NCI-H2196 treated with DMSO at 0.1 percent for 48 hours (cell line): ENCODE data around the gene MGST1.
"Not testable (repeated sequence)": the region's sequence is repeated elsewhere in the genome, so short reads cannot be mapped to it uniquely, and the experiment has no call there.

ENCODE experiments used
- DNase-seq: peaks from one replicate; lab custom pipeline; 2025; ENCODE audit not compliant: unreplicated experiment; lab: John Stamatoyannopoulos, UW

The MGST1 gene

DNA sequence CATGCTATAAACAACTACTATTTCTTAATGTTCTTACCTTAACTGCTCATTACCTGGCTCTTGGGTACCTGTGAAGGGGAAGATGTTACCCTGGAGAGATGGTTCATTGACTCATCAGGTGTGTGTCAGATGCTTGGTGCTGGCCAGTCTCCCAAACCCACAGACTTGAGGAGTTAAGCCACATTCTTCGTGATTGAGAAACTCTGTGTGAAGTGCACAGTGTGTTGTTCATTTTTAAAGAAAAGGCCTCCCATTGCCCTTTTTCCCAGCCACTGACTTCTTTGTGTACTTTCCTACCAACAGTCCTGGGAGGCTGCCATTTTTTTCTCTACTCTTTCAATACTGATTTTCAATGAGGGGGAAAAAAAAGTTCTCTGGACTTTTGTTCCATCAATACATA, 3.2 kb downstream of the MGST1 start:
- no peak for DNase-seq

DNA sequence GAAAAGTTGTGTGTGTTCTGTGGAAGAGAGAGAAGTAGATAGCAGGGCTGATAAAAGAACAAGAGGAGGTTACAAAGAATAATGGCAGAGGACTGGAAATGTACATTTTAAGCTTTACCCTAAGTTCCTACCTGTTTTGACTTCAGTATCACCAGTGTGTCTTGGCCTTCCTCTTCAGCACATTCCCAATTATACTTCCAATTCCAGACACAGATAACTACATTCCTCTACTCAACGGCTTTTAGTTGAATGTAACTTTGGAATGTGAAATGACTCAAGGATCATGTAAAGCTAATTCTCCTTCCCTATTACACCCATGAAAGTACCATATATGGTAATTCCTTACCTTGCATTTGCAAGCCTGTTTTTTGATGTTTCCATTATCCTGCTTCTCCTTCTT, 5.0 kb downstream of the MGST1 start:
- DNase-seq: no peak

DNA sequence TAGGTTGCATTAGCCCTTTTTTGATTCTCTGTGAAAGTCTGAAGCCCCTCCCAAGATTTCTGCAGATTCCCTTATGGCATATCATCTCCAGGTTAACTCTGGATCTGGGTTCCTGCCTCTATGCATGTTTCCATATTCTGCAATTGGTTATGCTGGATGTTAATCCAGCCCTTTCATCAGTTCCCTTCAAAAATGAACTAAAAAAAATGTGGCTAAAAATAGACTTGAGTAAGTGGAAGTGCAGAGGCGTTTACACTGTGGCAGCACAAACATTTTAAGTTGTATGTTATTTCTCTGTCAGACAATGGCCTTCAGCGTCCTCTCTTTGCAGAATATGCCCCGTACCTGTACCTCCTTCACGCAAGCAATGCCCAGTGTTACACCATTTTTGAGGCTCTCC, 11.4 kb downstream of the MGST1 start:
- no peak for DNase-seq

DNA sequence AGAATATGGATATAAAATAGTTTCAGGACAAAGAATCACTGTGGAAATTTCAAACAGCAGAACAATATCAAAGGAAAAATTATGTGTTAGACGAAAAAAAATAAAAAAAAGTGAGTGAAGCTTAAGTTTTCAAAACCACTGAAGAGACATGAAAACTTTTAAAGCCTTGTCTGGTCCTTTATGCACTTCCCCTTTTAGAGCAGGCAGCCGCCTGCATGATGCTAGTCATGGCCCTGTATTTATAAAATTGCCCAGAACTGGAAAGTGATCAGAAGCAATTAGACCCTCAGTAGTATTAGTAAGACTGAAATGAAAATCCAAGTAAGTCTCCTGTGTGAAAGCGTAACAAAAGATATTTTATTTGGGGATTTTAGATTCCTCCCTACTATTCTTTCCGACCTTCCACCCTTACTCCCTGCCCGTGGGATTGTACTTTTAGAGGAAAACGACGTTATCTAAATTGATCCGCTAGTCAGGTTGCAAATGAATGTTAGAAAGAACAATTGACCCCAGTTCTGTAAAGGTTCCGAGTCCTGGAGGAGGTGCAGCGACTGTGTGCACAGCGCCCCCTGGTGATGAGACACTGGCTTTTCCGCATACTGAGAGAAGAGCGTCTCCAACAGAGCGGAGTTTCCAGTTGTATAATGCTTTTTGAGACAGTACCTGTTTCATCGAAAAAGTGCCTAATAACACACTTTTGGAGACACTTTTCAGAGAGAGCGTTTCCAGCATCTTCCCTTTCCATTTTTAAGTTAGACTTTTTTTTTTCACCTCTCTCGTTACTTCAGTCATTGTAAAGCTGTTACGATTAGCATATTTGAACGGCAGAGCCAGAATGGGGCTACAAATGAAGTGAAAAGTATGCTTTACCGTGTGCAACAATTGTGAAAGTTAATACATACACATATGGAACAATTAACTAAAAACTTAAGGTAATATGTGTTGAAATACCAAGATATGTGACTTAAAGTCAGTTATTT, 12.4 kb downstream of the MGST1 start:
- DNase-seq: no peak

DNA sequence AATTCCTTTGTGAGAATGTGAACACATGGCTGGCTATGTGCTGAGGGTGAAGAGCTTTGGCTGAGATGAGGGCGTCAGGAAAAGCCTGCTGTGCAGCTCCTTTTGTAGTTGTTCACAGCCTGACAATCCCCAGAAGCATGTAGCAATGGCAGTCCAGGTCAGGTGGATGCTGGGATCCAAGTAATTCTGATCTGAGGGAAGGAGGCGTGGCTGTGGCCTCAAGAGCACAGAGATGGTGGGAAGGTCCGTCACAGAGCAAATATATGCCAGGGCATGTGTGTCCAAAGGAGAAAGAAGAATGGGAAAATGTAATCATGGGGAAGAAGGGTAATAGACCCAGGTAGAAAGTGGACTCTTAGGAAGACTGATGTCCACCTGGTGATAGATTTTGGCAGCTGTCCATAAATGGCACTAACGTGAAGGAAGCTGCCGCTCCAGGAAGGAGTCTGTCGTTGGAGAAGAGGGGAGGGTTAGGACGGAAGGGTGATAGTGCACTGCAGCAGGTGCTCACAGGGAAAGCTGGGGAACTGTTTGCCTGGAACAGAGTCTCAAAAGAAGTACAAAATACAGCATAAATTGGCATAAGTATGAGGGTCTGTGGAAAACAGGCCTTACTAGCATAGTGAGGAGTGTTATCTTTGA, 13.8 kb downstream of the MGST1 start:
- DNase-seq: peak; percentile 53

DNA sequence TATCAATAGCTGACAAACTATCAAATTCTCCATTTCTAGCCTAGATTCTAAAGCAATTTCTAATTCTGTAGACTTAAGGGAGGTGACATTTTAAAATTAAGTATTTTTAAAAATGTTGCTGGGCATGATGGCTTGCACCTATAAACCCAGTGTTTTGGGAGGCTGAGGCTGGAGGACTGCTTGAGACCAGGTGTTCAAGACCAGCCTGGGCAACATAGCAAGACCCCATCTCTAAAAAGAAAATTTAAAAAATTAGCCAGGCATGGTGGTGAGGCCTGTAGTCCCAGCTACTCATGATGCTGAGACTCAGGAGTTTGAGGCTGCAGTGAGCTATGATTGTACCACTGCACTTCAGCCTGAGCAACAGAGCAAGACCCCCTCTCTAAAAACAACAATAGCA, 15.1 kb downstream of the MGST1 start:
- no peak for DNase-seq

DNA sequence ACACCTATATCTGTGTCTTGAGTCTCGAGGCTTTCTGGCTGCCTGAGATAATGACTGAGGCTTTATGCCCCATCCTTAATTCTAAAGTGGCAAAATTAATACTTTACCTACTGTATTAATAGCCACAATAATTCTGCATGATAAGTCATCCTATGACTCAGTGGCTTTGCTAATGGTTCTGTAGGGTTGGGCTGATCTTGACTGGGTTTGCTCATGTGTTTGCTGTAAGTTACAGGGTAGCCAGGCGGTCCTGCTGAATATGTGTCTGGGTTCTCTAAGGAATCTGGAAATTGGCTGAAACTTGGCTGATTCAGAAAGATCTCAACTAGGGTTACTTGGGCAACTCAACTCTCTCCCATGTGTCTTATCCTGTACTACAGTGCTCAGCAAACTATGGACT, 21.7 kb downstream of the MGST1 start:
- no peak for DNase-seq

DNA sequence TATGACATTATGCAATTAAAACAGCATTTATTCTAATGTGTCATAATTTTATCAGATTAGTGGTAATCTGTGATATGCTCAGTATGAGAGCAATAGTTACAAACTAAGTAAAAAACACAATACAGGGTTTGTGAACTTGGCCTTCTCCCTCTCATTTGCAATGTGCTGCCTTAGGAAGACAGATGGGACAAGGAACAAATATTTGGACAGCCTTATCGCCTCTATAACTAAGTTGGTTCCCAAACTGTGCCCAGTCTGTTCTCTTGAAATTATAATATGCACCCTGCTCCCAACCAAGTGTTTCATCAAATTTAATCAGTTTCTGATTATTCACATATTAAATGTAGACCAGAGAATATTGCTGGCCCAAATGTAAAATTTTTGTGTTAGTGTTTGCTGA, 22.7 kb downstream of the MGST1 start:
- DNase-seq: no peak

DNA sequence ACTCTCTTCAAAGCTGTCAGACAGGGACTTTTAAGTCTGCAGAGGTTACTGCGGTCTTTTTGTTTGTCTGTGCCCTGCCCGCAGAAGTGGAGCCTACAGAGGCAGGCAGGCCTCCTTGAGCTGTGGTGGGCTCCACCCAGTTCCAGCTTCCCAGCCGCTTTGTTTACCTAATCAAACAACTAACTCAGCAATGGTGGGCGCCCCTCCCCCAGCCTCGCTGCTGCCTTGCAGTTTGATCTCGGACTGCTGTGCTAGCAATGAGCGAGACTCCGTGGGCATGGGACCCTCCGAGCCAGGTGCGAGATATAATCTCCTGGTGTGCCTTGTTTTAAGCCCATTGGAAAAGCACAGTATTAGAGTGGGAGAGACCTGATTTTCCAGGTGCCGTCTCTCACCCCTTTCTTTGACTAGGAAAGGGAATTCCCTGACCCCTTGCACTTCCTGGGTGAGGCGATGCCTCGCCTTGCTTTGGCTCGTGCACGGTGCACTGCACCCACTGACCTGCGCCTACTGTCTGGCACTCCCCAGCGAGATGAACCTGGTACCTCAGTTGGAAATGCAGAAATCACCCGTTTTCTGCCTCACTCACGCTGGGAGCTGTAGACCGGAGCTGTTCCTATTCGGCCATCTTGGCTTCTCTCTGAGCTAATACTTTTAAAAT, 35.3 kb downstream of the MGST1 start:
- not testable (repeated sequence) for DNase-seq

DNA sequence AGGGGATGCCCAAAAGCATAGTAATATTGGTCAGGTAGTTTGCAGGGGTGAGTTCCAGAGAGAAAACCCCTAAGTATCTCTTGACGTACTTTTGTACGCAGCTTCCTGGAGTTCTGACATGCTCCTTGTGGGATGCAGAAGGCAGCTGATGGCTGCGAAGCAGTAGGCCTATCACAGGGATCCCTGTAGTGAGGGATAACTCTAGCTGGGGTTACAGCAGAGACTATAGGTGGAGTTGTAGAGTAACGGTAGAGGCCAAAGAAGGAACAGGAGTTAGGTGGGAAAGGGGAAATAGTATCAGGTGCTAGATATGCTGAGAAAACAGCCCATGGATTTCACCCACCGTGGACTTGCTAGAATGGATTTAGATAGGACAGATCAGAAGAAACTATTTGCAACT, 37.3 kb downstream of the MGST1 start:
- DNase-seq: no peak

DNA sequence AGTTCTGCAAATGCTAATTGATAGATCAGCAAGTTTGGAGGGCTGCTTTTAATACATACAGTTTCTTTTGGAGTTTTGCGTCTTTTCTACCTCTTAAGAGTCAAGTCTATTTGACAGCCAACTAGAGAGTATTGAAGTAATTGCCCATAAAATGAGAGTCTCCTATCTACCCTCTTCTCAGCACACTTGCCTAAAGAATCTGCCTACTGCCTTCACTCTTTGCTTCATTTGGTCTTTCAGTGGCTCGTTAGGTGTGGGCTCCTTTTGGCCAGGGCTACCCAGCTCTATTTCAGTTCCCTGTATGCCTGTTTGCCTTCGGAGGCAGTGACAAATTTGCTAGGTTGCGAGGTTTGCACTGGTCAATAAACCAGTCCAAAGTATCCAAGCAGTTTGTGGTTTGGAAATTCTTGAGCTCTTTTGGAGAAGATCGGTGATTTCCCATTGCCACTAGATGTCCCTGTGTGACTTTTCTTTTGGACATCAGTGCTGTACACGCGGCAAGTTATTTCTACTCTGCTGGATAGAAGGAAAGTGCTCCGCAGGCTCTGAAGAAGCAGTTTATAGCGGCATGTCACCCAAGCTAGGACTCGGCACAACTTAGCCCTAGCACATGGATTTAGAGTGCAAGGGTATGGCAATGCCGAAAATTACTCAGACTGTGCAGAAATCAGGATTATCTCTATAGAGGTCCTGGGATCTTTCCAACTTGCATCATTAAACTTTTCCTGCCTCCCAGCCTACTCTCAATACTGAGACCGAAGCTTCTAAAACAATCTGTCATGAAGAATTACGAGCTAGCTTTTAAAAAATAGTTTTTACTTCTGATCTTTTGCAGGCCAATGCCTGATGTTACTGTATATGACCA, 38.6 kb downstream of the MGST1 start:
- DNase-seq: peak; percentile 24

DNA sequence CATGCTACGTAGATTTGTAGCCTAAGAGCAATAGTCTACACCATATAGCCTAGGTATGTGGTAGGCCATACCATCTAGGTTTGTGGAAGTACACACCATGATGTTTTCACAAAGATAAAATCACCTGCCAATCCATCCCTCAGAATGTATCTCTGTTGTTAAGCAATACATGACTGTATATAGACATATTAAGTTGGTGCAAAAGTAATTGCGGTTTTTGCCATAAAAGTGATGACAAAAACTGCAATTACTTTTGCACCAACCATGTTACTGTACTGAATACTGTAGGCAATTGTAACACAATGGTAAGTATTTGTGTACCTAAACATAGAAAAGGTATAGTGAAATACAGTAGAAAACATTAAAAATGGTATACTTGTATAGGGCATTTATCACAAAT, 40.5 kb downstream of the MGST1 start:
- DNase-seq: no peak

DNA sequence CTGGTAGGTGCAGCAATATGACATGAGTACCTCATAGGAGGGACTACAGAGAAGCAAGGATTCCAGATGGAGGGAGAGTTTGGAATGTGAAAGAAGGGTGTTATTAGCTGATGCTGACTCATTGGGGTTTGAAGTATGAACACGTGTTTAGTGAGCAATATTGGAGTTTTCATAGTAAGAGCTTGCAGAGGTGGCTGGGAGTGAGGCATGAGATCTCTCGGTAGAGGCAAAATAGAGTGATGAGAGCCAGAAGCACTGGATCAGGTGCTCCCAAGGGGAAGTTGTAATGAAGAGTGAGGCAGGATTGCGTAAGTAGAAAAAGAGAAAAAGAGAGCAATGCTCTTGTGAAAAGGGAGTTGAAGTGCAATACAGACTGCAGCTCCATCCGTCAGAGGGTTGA, 42.1 kb downstream of the MGST1 start:
- DNase-seq: no peak

DNA sequence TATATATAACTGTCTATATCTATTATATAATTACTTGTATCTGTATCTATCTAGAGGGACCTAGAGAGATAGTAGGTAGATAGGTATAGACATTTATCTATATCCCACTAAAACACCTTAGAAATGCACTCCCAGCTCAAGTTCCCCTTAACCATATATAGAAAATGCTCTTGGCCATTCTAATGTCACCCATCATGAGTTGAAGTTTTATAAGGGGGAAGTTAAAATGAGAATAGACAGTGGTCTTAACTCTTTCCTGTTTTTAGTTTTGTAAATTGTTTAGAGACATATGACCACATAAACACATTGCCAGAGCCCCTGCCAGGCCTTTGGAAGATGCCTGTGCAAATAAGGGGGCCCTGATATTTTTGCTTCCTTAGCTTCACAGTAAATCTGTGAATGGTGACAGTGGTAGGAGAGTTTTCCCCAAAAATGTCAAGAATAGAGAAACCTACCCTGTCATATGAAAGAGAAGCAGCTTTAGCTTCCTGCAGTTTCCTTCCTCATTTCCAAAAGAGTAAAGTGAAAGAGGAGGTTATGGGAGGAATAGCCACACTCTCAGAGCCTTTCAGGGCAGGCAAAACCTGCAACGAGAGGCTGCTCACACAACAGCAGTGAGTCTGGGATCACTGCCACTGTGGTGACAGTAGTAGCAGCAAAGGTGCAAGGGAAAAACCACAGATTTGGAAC, 45.5 kb downstream of the MGST1 start:
- no peak for DNase-seq

DNA sequence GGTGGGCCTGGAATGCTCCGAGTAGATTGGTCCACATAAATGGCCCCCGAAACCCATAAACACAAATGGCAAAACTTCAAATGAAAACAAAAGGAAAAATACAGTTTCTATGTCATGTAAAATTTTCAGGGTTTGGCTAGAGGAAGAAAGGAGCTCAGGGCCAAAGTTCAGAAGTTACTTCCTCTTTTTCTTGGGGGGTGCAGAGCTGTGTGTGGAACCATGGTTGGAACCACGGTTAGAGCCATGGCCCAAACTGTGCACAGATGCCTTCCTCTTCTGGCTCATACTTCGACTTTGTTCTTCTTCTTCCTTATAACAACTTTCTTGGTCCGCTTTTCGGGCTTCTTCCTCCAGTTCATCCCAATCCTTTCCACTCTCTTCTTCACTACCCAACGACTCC, 51.7 kb downstream of the MGST1 start:
- DNase-seq: no peak

DNA sequence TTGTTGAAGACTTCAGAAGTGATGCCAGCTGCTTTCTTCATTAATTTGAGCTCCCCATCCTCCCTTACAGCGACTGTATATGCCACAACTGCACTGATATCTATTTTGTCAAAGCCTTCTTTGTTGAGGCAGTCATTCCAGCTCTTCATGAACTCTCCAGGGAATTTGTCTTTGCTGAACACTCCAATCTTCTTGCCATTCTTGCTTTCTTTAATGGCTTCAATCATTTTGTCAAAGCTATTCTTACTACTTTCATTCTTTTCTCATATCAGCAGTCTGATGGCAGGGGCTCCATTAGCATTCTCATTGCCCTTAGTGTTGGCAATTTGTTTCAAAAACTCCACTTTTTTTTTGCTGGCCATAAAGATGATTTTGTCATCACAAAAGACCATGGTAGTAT, 54.4 kb downstream of the MGST1 start:
- DNase-seq: not testable (repeated sequence)

DNA sequence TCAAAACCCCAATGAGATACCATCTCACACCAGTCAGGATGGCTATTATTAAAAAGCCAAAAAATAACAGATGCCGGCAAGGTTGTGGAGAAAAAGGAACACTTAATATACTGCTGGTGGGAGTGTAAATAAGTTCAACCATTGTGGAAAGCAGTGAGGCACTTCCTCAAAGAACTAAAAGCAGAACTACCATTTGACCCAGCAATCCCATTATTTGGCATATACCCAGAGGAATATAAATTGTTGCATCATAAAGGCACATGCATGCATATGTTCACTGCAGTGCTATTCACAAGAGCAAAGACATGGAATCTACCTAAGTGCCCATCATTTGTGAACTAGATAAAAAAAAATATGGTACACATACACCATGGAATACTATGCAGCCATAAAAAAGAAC, 59.9 kb downstream of the MGST1 start:
- DNase-seq: no peak
